Adipose tissue (tissue), 3 donors: ENCODE measurements around the gene IMMP2L. TPM values are rescaled to one million over a fixed set of nuclear protein-coding genes. Genes with fewer than 3 reads are reported as not detected.

ENCODE experiments used
- H3K27ac ChIP-seq: one replicate; pipeline ENCODE4 v1.5.1; 2013; ENCODE audit warnings: low read depth, low read length
- WGBS, 3 donors: extraction: QIAGEN DNeasy Blood & Tissue Kit; methylation state at CpG; one replicate each; pipeline ENCODE4 v1.1.7; 2013; 5-methylcytosine and 5-hydroxymethylcytosine counted together
- polyA plus RNA-seq, 3 donors: library from polyadenylated mRNA; stranded (reverse); fragments of 200-250 nt; gene quantifications; one replicate each; pipeline ENCODE4 v1.2.3, GENCODE V29; 2013
- donor health status: healthy with polysubstance abuse.
- donor health status: Bipolar disorder and iron deficiency.
- donor health status: healthy.

Gene IMMP2L
- polyA plus RNA-seq, 3 donors: 9.6 to 18.6 (median 15.0) TPM

DNA sequence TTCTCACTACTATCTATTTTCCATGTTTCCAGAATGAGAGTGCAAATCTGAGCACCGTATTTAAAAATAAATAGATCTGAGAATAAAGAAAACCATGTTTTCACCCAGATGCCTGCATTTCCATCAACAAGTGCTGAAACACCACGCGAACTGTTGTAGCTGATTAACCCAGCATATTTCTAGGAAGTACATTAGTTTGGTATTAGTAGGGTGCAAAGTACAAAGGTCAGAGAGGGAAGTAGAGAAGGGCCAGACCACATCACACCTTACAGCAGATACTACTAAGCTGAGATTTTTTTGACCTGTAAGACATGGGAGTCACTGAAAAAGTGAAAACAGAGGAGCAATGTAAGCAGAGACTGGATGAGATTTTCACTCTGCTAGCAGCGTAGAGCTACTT lies 181.3 kb downstream of the IMMP2L start:
- WGBS, 3 donors: 51 to 93% (median 92%) methylated on average over 4 of the region's 4 CpGs
- H3K27ac ChIP-seq: no peak overlapping the region

DNA sequence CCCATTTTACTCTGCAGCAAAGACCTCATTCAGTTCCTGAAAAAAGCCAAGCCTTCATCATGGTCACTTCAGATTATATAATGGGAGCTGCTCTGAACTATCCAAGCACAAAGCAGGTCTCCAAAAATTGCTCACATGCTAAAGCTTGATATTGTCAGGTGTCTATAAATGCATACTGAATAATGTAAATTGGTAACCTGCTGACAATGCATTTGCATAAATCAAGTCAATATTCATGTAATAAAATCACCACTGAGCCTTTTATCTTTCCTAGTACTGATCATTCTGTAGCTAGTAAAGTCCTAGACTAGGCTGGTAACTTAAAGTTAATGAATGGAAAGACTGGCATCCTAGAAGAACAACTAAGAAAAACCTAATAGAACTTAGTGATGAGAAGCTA lies 188.3 kb downstream of the IMMP2L start:
- H3K27ac ChIP-seq: no peak overlapping the region

- 94 to 100% (median 97%) methylated on average over 1 of the region's 1 CpG for WGBS, 3 donors
Measured at GRCh38 chr7:111371437-111371836, 190.9 kb downstream of the IMMP2L start.

GRCh38 chr7:111370002-111370401 lies 192.3 kb downstream of the IMMP2L start:
- 92 to 97% (median 97%) methylated on average over 1 of the region's 1 CpG for WGBS, 3 donors
- no peak overlapping the region for H3K27ac ChIP-seq

More at GRCh38 chr7:111371437-111371836, 190.9 kb downstream of the IMMP2L start:
- no peak overlapping the region for H3K27ac ChIP-seq

DNA sequence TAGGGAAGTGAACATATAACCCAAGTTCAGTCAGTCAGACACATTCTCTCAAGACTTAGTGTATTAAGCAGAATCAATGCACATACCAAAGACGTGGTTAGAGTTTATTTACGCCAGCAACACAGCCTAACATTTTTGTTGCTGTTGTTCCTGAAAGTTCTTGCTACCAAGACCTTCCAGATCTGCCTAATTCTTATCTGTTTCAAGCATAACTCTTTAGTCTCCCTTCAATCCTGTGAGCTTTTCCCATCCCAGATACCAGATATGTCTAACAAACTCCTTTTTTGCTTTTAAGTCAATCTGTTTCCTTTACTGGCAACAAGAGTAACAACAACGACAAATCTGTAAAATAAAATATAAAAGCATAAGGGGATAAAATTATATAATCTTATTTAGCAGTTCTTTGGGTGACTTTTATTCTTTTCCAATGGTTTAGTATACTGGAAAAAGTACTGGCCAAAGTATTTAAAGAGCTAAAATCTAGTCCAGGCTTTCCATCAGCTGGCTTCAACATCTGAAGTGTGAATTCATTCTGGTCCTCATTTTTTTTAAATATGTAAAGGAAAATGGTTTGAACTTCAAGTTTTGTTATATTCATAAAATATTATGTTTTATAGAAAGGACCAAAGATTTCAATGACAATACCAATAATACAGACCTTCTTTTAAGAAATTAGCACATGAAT lies 193.8 kb downstream of the IMMP2L start:
- WGBS, 3 donors: 89 to 95% (median 91%) methylated on average over 3 of the region's 3 CpGs
- no peak overlapping the region for H3K27ac ChIP-seq

GRCh38 chr7:111364413-111364812 lies 197.9 kb downstream of the IMMP2L start:
- no peak overlapping the region for H3K27ac ChIP-seq
- 94 to 98% (median 97%) methylated on average over 6 of the region's 6 CpGs for WGBS, 3 donors

DNA sequence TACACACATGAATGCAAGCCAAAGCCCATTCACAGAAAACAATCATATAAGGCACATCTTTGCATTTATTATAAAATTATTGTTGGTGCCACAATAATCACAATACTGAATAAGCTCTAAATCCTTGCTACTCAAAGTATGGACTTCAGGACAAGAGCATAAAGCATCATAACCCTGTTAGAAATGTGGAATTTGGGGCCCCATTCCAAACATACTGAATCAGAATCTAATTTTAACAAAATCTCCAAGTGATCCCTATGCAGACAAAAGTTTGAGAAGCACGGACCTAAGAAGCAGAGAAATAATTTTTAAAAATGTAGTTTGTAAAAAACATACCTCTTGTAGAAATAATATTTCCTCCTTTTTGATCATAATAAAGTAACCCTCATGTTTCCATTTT lies 199.2 kb downstream of the IMMP2L start:
- H3K27ac ChIP-seq: no peak overlapping the region
- WGBS, 3 donors: 68 to 82% (median 73%) methylated on average over 1 of the region's 1 CpG

DNA sequence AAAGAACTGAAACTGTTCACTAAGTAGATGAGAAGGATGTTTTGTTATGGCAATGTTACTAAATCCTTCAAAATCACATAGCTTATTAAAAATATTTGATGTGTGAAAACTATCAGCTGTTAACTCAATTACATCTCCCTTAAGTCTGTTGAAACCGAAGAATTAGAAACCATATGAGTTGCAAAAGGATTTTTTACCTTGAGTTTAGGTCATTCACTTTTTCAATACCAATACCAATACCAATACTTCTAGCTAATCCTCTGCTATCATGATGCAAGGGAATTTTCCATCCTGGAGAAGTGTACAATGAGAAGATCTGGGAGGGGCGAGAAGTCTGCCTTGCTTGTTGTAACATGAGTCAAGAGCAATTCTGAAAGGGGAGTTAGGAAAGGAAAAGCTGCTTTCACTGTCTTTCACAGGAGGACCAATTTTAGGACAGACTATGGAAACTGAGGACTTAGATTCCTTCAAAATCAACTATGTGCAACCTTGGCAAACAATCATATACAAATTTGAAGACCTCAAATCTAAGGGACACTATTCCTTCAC lies 199.7 kb downstream of the IMMP2L start:
- H3K27ac ChIP-seq: no peak overlapping the region
- 85 to 88% (median 87%) methylated on average over 2 of the region's 2 CpGs for WGBS, 3 donors

DNA sequence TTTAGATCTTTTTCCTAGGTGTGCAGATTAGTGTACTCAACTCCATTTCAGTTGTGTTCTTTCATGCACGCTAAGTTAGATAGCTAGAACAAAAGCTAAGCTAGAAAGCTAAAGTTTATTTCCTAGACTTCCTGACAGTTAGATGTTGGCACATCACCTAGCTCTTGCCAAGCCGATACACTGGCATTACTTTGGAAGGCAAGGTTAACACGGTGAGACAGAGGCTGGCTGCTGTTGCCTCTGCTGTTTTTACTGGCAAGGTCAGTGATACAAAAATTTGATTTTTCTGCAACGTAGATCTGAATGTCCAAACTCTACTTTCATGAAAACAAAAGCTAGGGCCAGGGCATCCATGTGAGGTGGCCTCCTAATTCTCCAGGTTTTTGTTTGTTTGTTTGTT lies 203.4 kb downstream of the IMMP2L start:
- WGBS, 3 donors: 77 to 88% (median 85%) methylated on average over 4 of the region's 4 CpGs
- H3K27ac ChIP-seq: no peak overlapping the region

GRCh38 chr7:111357691-111358090 lies 204.6 kb downstream of the IMMP2L start:
- no peak overlapping the region for H3K27ac ChIP-seq

GRCh38 chr7:111356941-111357340 lies 205.4 kb downstream of the IMMP2L start:
- 85 to 89% (median 88%) methylated on average over 3 of the region's 3 CpGs for WGBS, 3 donors
- no peak overlapping the region for H3K27ac ChIP-seq

GRCh38 chr7:111352319-111352718 lies 210.0 kb downstream of the IMMP2L start:
- H3K27ac ChIP-seq: no peak overlapping the region
- 96 to 100% (median 98%) methylated on average over 1 of the region's 1 CpG for WGBS, 3 donors

DNA sequence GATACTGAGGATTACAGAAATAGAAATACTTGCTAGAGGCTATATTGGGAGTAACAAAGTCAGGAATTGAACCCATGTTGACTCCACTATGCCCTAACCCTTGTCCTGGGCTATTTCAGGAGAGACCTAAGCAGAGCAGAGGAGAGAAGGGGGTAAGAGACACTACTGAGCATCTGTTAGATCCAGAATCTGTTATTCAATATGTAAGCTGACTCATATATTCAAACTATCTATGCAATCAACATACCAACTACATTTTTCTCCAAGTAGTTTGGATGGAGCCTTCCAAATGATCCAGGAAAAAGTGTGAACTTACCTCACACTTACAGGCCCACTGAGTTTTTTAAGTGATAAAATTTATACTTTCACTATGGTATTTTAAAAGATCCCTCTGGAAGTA lies 216.1 kb downstream of the IMMP2L start:
- no peak overlapping the region for H3K27ac ChIP-seq

DNA sequence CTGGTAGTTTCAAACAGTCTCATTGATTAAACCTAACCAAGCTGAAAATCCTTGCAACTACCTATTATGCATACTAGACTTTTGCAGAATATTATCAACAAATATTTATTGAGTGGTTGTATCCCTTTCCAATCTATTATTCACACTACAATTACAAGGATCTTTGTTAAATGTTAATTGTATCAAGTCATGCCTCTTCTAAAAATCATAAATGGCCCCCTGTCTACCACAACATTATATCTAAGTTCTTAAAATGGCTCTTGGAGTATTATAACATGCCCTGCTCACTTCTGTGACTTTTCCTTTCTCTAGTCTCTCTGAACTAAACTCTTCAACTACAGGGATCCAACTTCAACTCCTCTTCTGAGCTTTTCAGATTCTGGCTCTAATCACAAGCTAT lies 219.3 kb downstream of the IMMP2L start:
- H3K27ac ChIP-seq: no peak overlapping the region

GRCh38 chr7:111339006-111339405 lies 223.3 kb downstream of the IMMP2L start:
- H3K27ac ChIP-seq: no peak overlapping the region
- 25 to 57% (median 27%) methylated on average over 1 of the region's 1 CpG for WGBS, 3 donors

GRCh38 chr7:111333010-111333409 lies 229.3 kb downstream of the IMMP2L start:
- H3K27ac ChIP-seq: no peak overlapping the region
- 88 to 94% (median 93%) methylated on average over 1 of the region's 1 CpG for WGBS, 3 donors

- no peak overlapping the region for H3K27ac ChIP-seq
- WGBS, 3 donors: 79 to 89% (median 80%) methylated on average over 1 of the region's 1 CpG
Measured at GRCh38 chr7:111330235-111330523, 232.1 kb downstream of the IMMP2L start.

GRCh38 chr7:111329367-111330234 lies 232.7 kb downstream of the IMMP2L start:
- WGBS, 3 donors: 79 to 88% (median 80%) methylated on average over 5 of the region's 5 CpGs

DNA sequence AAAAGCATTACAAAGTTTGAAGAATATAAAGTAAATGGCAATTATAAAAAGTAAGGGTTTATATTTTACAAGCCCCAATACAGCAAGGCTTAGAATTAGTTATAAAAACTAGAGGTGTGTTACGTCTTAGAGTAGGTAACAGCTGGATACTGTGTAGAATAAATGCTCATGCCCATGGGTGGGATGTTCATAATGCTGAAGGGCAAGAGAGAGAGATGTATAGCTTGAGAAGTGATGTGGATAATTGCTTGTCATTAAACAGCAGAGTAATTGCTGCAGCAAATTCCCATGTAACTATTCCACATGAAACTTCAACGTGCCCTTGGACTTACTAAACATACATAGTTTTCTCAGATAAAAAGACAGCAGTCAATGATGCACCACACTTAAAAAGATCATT lies 233.8 kb downstream of the IMMP2L start:
- 85 to 90% (median 86%) methylated on average over 2 of the region's 2 CpGs for WGBS, 3 donors
- no peak overlapping the region for H3K27ac ChIP-seq

More at GRCh38 chr7:111329367-111330234, 232.7 kb downstream of the IMMP2L start:
- no peak overlapping the region for H3K27ac ChIP-seq

DNA sequence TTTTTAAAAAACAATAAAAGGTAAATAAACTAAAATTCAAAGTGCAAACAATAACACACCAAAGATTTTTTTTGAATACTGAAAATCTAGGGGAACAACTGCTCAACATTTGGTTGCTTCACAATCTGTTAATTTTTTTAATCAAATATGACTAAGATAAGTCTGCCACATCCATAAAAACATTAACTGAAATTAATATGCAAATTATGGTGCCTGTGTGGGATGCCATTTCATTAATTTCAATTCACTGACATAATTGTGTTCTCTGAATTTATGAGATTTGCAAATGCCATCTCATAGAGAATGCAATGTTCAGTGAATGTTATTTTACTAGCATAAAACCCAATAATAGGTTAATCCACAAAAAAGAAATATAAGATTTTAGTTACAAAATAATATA lies 237.5 kb downstream of the IMMP2L start:
- H3K27ac ChIP-seq: no peak overlapping the region
